ENCODE results near the gene SYT12. TPM values are rescaled to one million over a fixed set of nuclear protein-coding genes. Genes with fewer than 3 reads are reported as not detected.

Gene SYT12
- total and polyA plus RNA-seq, 7 donors = under 0.01 to 1.1 (median 0.92) TPM; not detected in 4

GRCh38 chr11:67034350-67034749 is 11.4 kb downstream of the SYT12 start:
- no peak for DNase-seq
- Histone ChIP-seq H3K36me3 (no peaks in the 10 kb centered on the region), H3K27ac (no peak overlapping the region), H3K27me3 (peaks cover 0 to 4% (median 0%) of the 10 kb centered on the region in 3 donors), H3K4me3 (no peak overlapping the region), H3K9me3 (no peaks in the 10 kb centered on the region), H3K4me1 (peaks cover 0 to 9% (median 3%) of the 10 kb centered on the region in 4 donors)
- WGBS, 2 donors = 80 to 81% methylated on average over 6 of the region's 6 CpGs
- intact Hi-C loops (cut with DNase I) = no loop called here
- TF ChIP-seq EP300 (IDR thresholded peaks at IDR 0.05) = no peak
- TF ChIP-seq POLR2AphosphoS5 (IDR thresholded peaks at IDR 0.05) = no peak
- no peak for TF ChIP-seq CTCF (IDR thresholded peaks at IDR 0.05)
- no peak for TF ChIP-seq POLR2A (IDR thresholded peaks at IDR 0.05)

- TF ChIP-seq POLR2A (IDR thresholded peaks at IDR 0.05) = no peak
- TF ChIP-seq POLR2AphosphoS5 (IDR thresholded peaks at IDR 0.05) = no peak
- no peak for TF ChIP-seq CTCF (IDR thresholded peaks at IDR 0.05)
- no peak for TF ChIP-seq EP300 (IDR thresholded peaks at IDR 0.05)
- no peak for DNase-seq
- intact Hi-C loops (cut with DNase I) = no loop called here
- H3K4me3 ChIP-seq = no peak overlapping the region
- H3K27me3 ChIP-seq = peaks cover 0 to 9% (median 0%) of the 10 kb centered on the region in 3 donors
- 73 to 84% methylated on average over 12 of the region's 12 CpGs for WGBS, 2 donors
- H3K36me3 ChIP-seq = no peaks in the 10 kb centered on the region
- no peak overlapping the region for H3K27ac ChIP-seq
- no peaks in the 10 kb centered on the region for H3K4me1 ChIP-seq
- no peaks in the 10 kb centered on the region for H3K9me3 ChIP-seq
Measured at GRCh38 chr11:67040147-67040546, 17.2 kb downstream of the SYT12 start.

DNA sequence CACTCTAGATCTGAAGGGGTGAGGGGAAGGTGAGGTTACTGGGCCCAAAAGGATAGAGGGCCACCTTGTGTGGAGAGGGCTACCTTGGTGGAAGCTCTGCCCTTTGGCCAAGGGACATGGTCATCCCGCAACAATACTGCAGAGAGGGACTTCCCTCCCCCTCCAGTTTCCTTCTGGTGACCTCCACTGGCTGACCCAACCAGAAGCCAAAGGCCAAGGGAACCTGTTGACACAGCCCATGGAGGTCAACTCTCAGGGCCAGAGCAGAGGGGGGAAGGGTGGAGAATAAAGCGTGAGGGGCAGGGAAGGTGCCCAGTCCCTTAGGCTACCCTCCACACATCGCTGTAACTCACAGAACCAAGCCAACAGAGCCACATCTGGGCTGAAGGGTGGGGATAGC is 18.7 kb downstream of the SYT12 start:
- H3K4me1 ChIP-seq = no peaks in the 10 kb centered on the region
- H3K9me3 ChIP-seq = no peaks in the 10 kb centered on the region
- H3K4me3 ChIP-seq = no peak overlapping the region
- H3K36me3 ChIP-seq = no peaks in the 10 kb centered on the region
- TF ChIP-seq POLR2AphosphoS5 (IDR thresholded peaks at IDR 0.05) = no peak
- TF ChIP-seq CTCF (IDR thresholded peaks at IDR 0.05) = no peak
- no peak for TF ChIP-seq POLR2A (IDR thresholded peaks at IDR 0.05)
- TF ChIP-seq EP300 (IDR thresholded peaks at IDR 0.05) = no peak
- 67 to 76% methylated on average over 3 of the region's 3 CpGs for WGBS, 2 donors
- DNase-seq = no peak
- H3K27ac ChIP-seq = no peak overlapping the region
- intact Hi-C loops (cut with DNase I) = no loop called here
- H3K27me3 ChIP-seq = peaks cover 0 to 9% (median 0%) of the 10 kb centered on the region in 3 donors

- TF ChIP-seq POLR2A (IDR thresholded peaks at IDR 0.05) (no peak), CTCF (IDR thresholded peaks at IDR 0.05) (no peak), EP300 (IDR thresholded peaks at IDR 0.05) (no peak), POLR2AphosphoS5 (IDR thresholded peaks at IDR 0.05) (no peak)
- no peak for DNase-seq
- peaks cover 0 to 13% (median 0%) of the 10 kb centered on the region in 3 donors for H3K27me3 ChIP-seq
- no peak overlapping the region for H3K27ac ChIP-seq
- H3K36me3 ChIP-seq = no peaks in the 10 kb centered on the region
- intact Hi-C loops (cut with DNase I) = no loop called here
- no peak overlapping the region for H3K4me3 ChIP-seq
- WGBS, 2 donors = 80 to 83% methylated on average over 18 of the region's 18 CpGs
- no peaks in the 10 kb centered on the region for H3K4me1 ChIP-seq
- H3K9me3 ChIP-seq = no peaks in the 10 kb centered on the region
Measured at GRCh38 chr11:67043572-67044349, 20.8 kb downstream of the SYT12 start.

All from sigmoid colon (tissue), 7 donors.